ENCODE measurements around the gene PPP1R15A.

Gene PPP1R15A

GRCh38 chr19:48872182-48872883, at the start of gene PPP1R15A:
Gene PPP1R15A, plus strand, starts transcription at chr19:48872421. Its CDS starts 813 bp downstream, at chr19:48873234.
- peaks cover 67% of the 10 kb centered on the region for H3K4me1 Mint-ChIP-seq
- peaks cover 34% of the 10 kb centered on the region for H3K36me3 Mint-ChIP-seq (ENCODE audit: low read depth)
- peak within 1 kb of the TSS; percentile 99 for H3K4me3 Mint-ChIP-seq
- no peaks in the 10 kb centered on the region for H3K9me3 Mint-ChIP-seq
- TF ChIP-seq, protein P1, sequence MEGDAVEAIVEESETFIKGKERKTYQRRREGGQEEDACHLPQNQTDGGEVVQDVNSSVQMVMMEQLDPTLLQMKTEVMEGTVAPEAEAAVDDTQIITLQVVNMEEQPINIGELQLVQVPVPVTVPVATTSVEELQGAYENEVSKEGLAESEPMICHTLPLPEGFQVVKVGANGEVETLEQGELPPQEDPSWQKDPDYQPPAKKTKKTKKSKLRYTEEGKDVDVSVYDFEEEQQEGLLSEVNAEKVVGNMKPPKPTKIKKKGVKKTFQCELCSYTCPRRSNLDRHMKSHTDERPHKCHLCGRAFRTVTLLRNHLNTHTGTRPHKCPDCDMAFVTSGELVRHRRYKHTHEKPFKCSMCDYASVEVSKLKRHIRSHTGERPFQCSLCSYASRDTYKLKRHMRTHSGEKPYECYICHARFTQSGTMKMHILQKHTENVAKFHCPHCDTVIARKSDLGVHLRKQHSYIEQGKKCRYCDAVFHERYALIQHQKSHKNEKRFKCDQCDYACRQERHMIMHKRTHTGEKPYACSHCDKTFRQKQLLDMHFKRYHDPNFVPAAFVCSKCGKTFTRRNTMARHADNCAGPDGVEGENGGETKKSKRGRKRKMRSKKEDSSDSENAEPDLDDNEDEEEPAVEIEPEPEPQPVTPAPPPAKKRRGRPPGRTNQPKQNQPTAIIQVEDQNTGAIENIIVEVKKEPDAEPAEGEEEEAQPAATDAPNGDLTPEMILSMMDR (IDR thresholded peaks at IDR 0.05): no peak
- H3K27me3 Mint-ChIP-seq (ENCODE audit: low read depth, poor library complexity): peaks cover 3% of the 10 kb centered on the region
- peak within 1 kb of the TSS; percentile 100 for H3K27ac Mint-ChIP-seq
- DNase-seq: peak; percentile 99

DNA sequence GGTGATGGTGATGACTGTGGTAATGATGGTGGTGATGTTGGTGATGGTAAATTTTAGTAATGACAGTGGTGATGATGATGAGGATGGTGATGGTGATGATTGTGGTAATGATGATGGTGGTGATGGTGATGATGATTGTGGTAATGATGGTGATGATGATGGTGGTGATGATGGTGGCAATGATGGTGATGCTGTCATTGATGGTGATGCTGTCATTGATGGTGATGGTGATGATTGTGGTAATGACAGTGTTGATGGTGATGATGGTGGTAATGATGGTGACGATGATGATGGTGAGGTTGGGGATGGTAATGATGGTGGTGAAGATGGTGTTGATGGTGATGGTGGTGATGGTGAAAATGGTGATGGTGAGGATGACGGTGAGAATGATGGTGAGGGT, 49.7 kb upstream of the PPP1R15A start:
- DNase-seq: no peak
- Mint-ChIP-seq H3K4me3 (no peak overlapping the region), H3K4me1 (peaks cover 9% of the 10 kb centered on the region), H3K27me3 (ENCODE audit: low read depth, poor library complexity) (no peaks in the 10 kb centered on the region), H3K9me3 (no peaks in the 10 kb centered on the region), H3K36me3 (ENCODE audit: low read depth) (peaks cover 17% of the 10 kb centered on the region), H3K27ac (no peak overlapping the region)
- TF ChIP-seq, protein P1 (IDR thresholded peaks at IDR 0.05): no peak

DNA sequence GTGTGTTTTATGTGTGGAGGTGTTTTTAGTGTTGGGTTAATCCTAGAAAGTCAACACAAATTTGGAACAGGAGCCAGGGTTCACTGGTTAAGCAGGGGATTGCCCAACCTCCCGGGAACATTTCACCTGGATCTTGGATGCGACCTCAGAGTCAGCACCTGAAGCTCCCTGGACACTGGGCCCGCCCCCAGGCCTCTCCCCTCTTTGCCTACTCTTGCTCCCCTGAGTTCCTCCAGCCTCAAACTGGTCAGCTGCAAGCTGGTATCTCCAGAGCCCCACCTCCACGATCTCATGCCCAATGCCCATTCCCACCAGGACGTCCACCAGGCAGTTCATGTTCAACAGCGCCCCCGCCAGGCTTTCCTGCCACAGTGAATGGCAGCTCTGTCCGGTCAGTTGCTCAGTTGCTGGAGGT, 45.6 kb upstream of the PPP1R15A start:
- no peak overlapping the region for H3K4me3 Mint-ChIP-seq
- DNase-seq: no peak
- peaks cover 30% of the 10 kb centered on the region for H3K36me3 Mint-ChIP-seq (ENCODE audit: low read depth)
- H3K27me3 Mint-ChIP-seq (ENCODE audit: low read depth, poor library complexity): no peaks in the 10 kb centered on the region
- TF ChIP-seq, protein P1 (IDR thresholded peaks at IDR 0.05): no peak
- H3K9me3 Mint-ChIP-seq: no peaks in the 10 kb centered on the region
- peaks cover 8% of the 10 kb centered on the region for H3K4me1 Mint-ChIP-seq
- no peak overlapping the region for H3K27ac Mint-ChIP-seq

- H3K4me3 Mint-ChIP-seq: no peak overlapping the region
- peaks cover 17% of the 10 kb centered on the region for H3K4me1 Mint-ChIP-seq
- no peaks in the 10 kb centered on the region for H3K9me3 Mint-ChIP-seq
- TF ChIP-seq, protein P1 (IDR thresholded peaks at IDR 0.05): no peak
- H3K27me3 Mint-ChIP-seq (ENCODE audit: low read depth, poor library complexity): peaks cover 3% of the 10 kb centered on the region
- DNase-seq: no peak
- H3K36me3 Mint-ChIP-seq (ENCODE audit: low read depth): peaks cover 47% of the 10 kb centered on the region
- H3K27ac Mint-ChIP-seq: peak overlapping the region; percentile 93
These were observed 42.1 kb upstream of the PPP1R15A start for GRCh38 chr19:48830088-48830487.

DNA sequence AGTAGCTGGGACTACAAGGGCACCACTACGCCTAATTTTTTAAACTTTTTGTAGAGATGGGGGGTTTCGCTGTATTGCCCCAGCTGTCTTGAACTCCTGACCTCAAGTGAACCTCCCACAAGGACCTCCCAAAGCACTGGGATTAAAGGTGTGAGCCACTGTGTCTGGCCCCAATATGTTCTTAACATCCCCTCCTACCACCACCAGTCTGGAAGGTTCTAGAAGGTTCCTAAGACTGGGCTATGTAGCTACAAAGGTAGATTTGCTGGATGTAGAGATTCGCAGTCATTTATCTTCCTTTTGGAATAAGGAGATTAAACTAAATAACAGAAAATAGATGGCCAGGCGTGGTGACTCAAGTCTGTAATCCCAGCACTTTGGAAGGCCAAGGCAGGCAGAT, 41.3 kb upstream of the PPP1R15A start:
- peaks cover 42% of the 10 kb centered on the region for H3K36me3 Mint-ChIP-seq (ENCODE audit: low read depth)
- H3K4me3 Mint-ChIP-seq: no peak overlapping the region
- DNase-seq: no peak
- H3K27me3 Mint-ChIP-seq (ENCODE audit: low read depth, poor library complexity): peaks cover 3% of the 10 kb centered on the region
- TF ChIP-seq, protein P1 (IDR thresholded peaks at IDR 0.05): no peak
- H3K27ac Mint-ChIP-seq: no peak overlapping the region
- H3K4me1 Mint-ChIP-seq: peaks cover 22% of the 10 kb centered on the region
- H3K9me3 Mint-ChIP-seq: no peaks in the 10 kb centered on the region

DNA sequence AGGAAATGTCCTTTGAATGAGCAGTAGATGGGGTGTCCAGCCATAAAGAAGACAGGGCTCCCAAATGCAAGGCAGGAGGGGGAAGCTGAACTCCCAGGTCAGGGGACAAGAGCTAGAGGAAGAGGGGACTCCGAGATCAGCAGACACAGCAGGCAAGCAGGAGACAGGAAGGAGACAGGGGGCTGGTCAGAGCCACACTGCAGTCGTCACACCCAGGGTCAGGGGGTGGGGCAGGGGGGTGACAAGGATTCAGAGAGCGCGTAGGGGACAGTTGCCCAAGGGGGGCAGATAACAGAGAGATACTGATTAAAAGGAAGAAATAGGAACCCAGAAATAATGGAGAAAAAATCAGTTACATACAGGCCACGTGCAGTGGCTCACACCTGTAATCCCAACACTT, 39.2 kb upstream of the PPP1R15A start:
- DNase-seq: no peak
- Mint-ChIP-seq H3K4me3 (no peak overlapping the region), H3K27me3 (ENCODE audit: low read depth, poor library complexity) (peaks cover 3% of the 10 kb centered on the region), H3K27ac (peak overlapping the region; percentile 71), H3K4me1 (peaks cover 40% of the 10 kb centered on the region), H3K36me3 (ENCODE audit: low read depth) (peaks cover 31% of the 10 kb centered on the region), H3K9me3 (no peaks in the 10 kb centered on the region)
- TF ChIP-seq, protein P1 (IDR thresholded peaks at IDR 0.05): no peak

Data from nephron progenitor cell (in vitro differentiated cells).